DMS114 treated with DMSO at 0.1 percent for 48 hours (cell line): ENCODE measurements around the gene CHN2.

Source experiments
- DNase-seq: peaks from one replicate; lab custom pipeline; 2025; ENCODE audit not compliant: unreplicated experiment; lab: John Stamatoyannopoulos, UW

The CHN2 gene

GRCh38 chr7:29281782-29282541, 87.4 kb downstream of the CHN2 start:
- DNase-seq, result no peak

GRCh38 chr7:29282819-29283414, 88.3 kb downstream of the CHN2 start:
- DNase-seq, result no peak

GRCh38 chr7:29284696-29285443, 90.3 kb downstream of the CHN2 start:
- no peak for DNase-seq

GRCh38 chr7:29285444-29285793, 90.8 kb downstream of the CHN2 start:
- DNase-seq, result no peak

GRCh38 chr7:29285861-29286260, 91.3 kb downstream of the CHN2 start:
- no peak for DNase-seq

- no peak for DNase-seq
Measured at GRCh38 chr7:29287366-29287765, 92.8 kb downstream of the CHN2 start.

- DNase-seq, result no peak
Measured at GRCh38 chr7:29288181-29289091, 93.9 kb downstream of the CHN2 start.

- DNase-seq, result no peak
Measured at GRCh38 chr7:29289156-29290021, 94.8 kb downstream of the CHN2 start.

GRCh38 chr7:29290829-29291228, 96.3 kb downstream of the CHN2 start:
- DNase-seq, result no peak

GRCh38 chr7:29291723-29292618, 97.4 kb downstream of the CHN2 start:
- no peak for DNase-seq

GRCh38 chr7:29292886-29293658, 98.5 kb downstream of the CHN2 start:
- no peak for DNase-seq

- DNase-seq, result no peak
Measured at GRCh38 chr7:29296421-29296820, 101.8 kb downstream of the CHN2 start.

GRCh38 chr7:29297194-29297890, 102.8 kb downstream of the CHN2 start:
- DNase-seq, result no peak

GRCh38 chr7:29299086-29299485, 104.5 kb downstream of the CHN2 start:
- DNase-seq, result no peak

- no peak for DNase-seq
Measured at GRCh38 chr7:29300026-29300480, 105.5 kb downstream of the CHN2 start.

- DNase-seq, result no peak
Measured at GRCh38 chr7:29300649-29301048, 106.1 kb downstream of the CHN2 start.

- DNase-seq, result no peak
Measured at GRCh38 chr7:29302666-29303395, 108.3 kb downstream of the CHN2 start.
